Uterus (tissue), 4 donors: ENCODE measurements around the gene GAD1. TPM values are rescaled to one million over a fixed set of nuclear protein-coding genes. Genes with fewer than 3 reads are reported as not detected.

Experiments
- DNase-seq, 2 donors: peaks; one replicate each; pipeline ENCODE4 v3.0.0-alpha.2; 2019 to 2020
- H3K27ac ChIP-seq, 2 donors: fragments of 200-600 bp; sonication (generic); 1 replicate in 1 of 2; 2 replicates in 1 of 2; pipeline ENCODE4 v1.5.1; 2016 to 2018
- H3K27me3 ChIP-seq, 2 donors: fragments of 200-600 bp; sonication (generic); one replicate each; pipeline ENCODE4 v1.5.1; 2018 to 2019; ENCODE audit warnings: control low read depth in 1 of 2
- H3K36me3 ChIP-seq, 2 donors: fragments of 200-600 bp; sonication (generic); one replicate each; pipeline ENCODE4 v1.5.1; 2019; ENCODE audit warnings: control low read depth in 1 of 2
- H3K4me1 ChIP-seq, 2 donors: fragments of 200-600 bp; sonication (generic); one replicate each; pipeline ENCODE4 v1.5.1; 2018 to 2019; ENCODE audit warnings: control low read depth in 1 of 2
- H3K4me3 ChIP-seq, 2 donors: fragments of 200-600 bp; sonication (generic); 1 replicate in 1 of 2; 2 replicates in 1 of 2; pipeline ENCODE4 v1.5.1; 2018 to 2019; ENCODE audit warnings: mild to moderate bottlenecking in 1 of 2
- H3K9me3 ChIP-seq, 2 donors: fragments of 200-600 bp; sonication (generic); one replicate each; pipeline ENCODE4 v1.5.1; 2019; ENCODE audit warnings: control low read depth in 1 of 2
- CTCF ChIP-seq, 4 experiments: fragments of 200-600 bp in 2 of 4; fragments of 450-650 bp in 2 of 4; sonication (generic) in 2 of 4; IDR thresholded peaks; one replicate each; pipeline ENCODE4 v1.5.1; 2016 to 2019; ENCODE audit warnings: antibody characterized with exemption in 4 of 4, mild to moderate bottlenecking in 2 of 4, moderate library complexity in 1 of 4
- POLR2A ChIP-seq, 2 donors: fragments of 450-650 bp; IDR thresholded peaks; one replicate each; pipeline ENCODE4 v1.6.1; 2016; ENCODE audit warnings: antibody characterized with exemption in 2 of 2, mild to moderate bottlenecking in 1 of 2, moderate library complexity in 1 of 2
- intact Hi-C: fragments of 100-400 bp; cut with DNase I; formaldehyde crosslinking; loops from one replicate; pipeline ENCODE4 v1.15.1; 2023; ENCODE audit warnings: low total_unique reads
- total RNA-seq, 4 donors: library from RNA; depleted of rRNA in 3 of 4; stranded (reverse); fragments of >200 nt in 3 of 4; gene quantifications; one replicate each; pipeline versions ENCODE4 v1.1.0 to v1.2.4, GENCODE V29; 2014 to 2023
- donor health status: DM: yes; HTN: yes; CAD: no.

GAD1 gene
- total RNA-seq, 4 donors from 2014 or later = 0.83 to 1.6 TPM; not detected in 2

- Histone ChIP-seq H3K4me3 (no peak overlapping the region), H3K4me1 (peaks cover 0 to 37% of the 10 kb centered on the region in 2 donors), H3K36me3 (no peaks in the 10 kb centered on the region), H3K9me3 (no peaks in the 10 kb centered on the region), H3K27me3 (peaks cover 51 to 89% of the 10 kb centered on the region in 2 donors), H3K27ac (no peak overlapping the region)
- intact Hi-C loops = loop anchor here (10.0 kb wide), 2 partner anchors 333 to 443 kb away; no protein-coding TSS in a partner anchor
- TF ChIP-seq CTCF (IDR thresholded peaks at IDR 0.05) (no peak), POLR2A (IDR thresholded peaks at IDR 0.05) (no peak)
- no peak for DNase-seq
These were observed 1.5 kb downstream of the GAD1 start for GRCh38 chr2:170818036-170818751.

- Histone ChIP-seq H3K4me3 (no peak overlapping the region), H3K4me1 (peaks cover 0 to 31% of the 10 kb centered on the region in 2 donors), H3K27ac (no peak overlapping the region), H3K27me3 (peaks cover 44 to 82% of the 10 kb centered on the region in 2 donors), H3K9me3 (no peaks in the 10 kb centered on the region), H3K36me3 (no peaks in the 10 kb centered on the region)
- TF ChIP-seq POLR2A (IDR thresholded peaks at IDR 0.05) (no peak), CTCF (IDR thresholded peaks at IDR 0.05) (no peak)
- no peak for DNase-seq
- intact Hi-C loops = loop anchor here (10.0 kb wide), 2 partner anchors 334 to 444 kb away; no protein-coding TSS in a partner anchor
These were observed 2.2 kb downstream of the GAD1 start for GRCh38 chr2:170818752-170819470.

GRCh38 chr2:170819680-170820664, 3.3 kb downstream of the GAD1 start:
- TF ChIP-seq CTCF (IDR thresholded peaks at IDR 0.05) = no peak
- no peak for TF ChIP-seq POLR2A (IDR thresholded peaks at IDR 0.05)
- Histone ChIP-seq H3K4me3 (no peak overlapping the region), H3K27ac (no peak overlapping the region), H3K36me3 (no peaks in the 10 kb centered on the region), H3K9me3 (no peaks in the 10 kb centered on the region), H3K4me1 (peaks cover 0 to 31% of the 10 kb centered on the region in 2 donors), H3K27me3 (peaks cover 33 to 71% of the 10 kb centered on the region in 2 donors)
- no peak for DNase-seq
- intact Hi-C loops = loop anchor here (10.0 kb wide), 2 partner anchors 335 to 445 kb away; no protein-coding TSS in a partner anchor

- Histone ChIP-seq H3K4me3 (no peak overlapping the region), H3K9me3 (no peaks in the 10 kb centered on the region), H3K27ac (no peak overlapping the region), H3K27me3 (peaks cover 30 to 62% of the 10 kb centered on the region in 2 donors), H3K4me1 (peaks cover 0 to 27% of the 10 kb centered on the region in 2 donors), H3K36me3 (no peaks in the 10 kb centered on the region)
- intact Hi-C loops = no loop called here
- TF ChIP-seq POLR2A (IDR thresholded peaks at IDR 0.05) (no peak), CTCF (IDR thresholded peaks at IDR 0.05) (no peak)
- DNase-seq = no peak
These were observed 4.3 kb downstream of the GAD1 start for GRCh38 chr2:170820757-170821530.
